GM18526 (cell line): ENCODE measurements around the gene RUNX2.

ENCODE experiments used
- POLR2A ChIP-seq: IDR thresholded peaks from 3 replicates; pipeline ENCODE4 v1.6.1; 2011; ENCODE audit not compliant: insufficient read length; ENCODE audit errors: extremely low read depth

RUNX2 gene

DNA sequence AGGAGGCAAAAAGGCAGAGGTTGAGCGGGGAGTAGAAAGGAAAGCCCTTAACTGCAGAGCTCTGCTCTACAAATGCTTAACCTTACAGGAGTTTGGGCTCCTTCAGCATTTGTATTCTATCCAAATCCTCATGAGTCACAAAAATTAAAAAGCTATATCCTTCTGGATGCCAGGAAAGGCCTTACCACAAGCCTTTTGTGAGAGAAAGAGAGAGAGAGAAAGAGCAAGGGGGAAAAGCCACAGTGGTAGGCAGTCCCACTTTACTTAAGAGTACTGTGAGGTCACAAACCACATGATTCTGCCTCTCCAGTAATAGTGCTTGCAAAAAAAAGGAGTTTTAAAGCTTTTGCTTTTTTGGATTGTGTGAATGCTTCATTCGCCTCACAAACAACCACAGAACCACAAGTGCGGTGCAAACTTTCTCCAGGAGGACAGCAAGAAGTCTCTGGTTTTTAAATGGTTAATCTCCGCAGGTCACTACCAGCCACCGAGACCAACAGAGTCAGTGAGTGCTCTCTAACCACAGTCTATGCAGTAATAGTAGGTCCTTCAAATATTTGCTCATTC lies at the start of gene RUNX2:
Gene RUNX2, plus strand, starts transcription at position 375 of the 567 bp plus-strand sequence. CDS start 397 bp downstream, outside the sequence.
- no peak for TF ChIP-seq POLR2A

DNA sequence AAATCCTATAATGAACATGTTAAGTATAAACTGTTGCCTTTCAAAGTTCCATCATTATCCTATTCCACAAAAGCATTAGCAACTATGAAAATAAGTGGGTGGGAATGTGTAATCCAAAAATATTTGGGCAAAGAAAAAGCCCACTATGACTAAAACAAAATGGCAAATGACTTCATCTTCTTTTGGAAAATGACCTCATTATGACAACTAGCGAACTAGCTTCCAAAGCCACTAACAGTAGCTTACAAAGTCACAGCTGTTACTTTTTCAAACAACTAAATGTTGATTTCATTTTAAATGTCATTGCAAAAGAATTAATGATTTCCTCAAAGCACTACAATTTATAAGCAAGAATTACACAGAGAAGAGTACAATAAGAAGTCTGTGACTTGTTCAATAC lies 49.8 kb upstream of the RUNX2 start:
- no peak for TF ChIP-seq POLR2A

DNA sequence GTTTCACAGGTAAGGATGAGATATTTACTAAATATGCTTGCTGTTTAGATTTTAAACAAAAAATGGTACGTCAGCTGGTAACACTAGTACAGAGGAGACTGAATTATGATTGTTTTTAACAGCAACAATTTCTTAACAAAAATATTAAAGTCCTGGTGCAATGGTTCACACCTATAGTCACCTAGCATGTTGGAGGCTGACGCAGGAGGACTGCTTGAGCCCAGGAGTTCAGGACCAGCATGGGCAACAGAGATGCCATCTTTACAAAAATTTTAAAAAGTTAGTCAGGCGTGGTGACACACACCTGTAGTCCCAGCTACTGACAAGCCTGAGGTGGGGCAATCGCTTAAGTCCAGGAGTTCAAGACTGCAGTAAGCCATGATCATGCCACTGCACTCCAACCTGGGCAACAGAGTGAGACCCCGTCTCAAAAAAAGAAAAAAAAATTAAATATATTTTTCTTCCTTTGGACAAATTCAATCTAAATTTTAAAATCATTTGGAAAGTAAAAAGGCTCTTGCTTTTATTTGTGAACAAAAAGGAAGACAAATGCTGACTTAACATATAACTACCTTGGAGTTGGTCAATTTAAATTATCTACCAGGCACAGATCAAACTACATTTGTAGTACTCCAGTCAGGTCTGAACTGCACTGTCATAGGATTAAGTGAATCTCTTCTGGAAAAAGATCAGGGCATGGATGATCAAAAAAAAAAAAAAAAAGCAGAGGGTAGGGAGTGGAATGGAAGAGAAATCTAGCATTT lies 38.2 kb upstream of the RUNX2 start:
- TF ChIP-seq POLR2A, result no peak

DNA sequence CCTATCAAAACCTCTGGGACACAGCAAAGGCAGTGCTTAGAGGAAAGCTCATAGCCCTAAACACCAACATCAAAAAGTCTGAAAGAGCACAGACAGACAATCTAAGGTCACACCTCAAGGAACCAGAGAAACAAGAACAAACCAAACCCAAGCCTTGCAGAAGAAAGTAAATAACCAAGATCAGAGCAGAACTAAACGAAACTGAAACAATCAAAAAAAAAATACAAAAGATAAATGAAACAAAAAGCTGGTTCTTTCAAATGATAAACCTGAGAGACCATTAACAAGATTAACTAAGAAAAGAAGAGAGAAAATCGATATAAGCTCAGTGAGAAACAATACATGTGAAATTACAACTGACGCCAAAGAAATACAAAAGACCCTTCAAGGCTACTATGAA lies 34.8 kb upstream of the RUNX2 start:
- TF ChIP-seq POLR2A, result no peak

DNA sequence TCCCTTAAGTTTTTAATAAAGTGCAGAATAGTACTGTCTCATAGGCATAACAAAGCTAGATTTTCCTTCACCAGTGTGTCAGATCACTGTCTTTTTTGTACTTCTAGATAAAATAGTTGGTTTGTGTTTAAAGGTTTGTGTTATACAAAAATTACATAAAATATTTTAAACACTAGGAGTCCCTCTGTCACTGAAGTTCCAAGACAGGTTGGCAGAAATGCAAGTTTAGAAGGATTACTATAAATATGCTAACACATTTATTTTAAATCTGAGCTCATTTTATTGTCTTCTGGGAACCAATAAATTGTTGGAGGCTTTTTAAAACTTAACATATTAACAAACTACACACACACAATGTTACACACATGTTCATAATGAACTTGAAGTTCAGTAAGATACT lies 30.8 kb upstream of the RUNX2 start:
- TF ChIP-seq POLR2A, result no peak

DNA sequence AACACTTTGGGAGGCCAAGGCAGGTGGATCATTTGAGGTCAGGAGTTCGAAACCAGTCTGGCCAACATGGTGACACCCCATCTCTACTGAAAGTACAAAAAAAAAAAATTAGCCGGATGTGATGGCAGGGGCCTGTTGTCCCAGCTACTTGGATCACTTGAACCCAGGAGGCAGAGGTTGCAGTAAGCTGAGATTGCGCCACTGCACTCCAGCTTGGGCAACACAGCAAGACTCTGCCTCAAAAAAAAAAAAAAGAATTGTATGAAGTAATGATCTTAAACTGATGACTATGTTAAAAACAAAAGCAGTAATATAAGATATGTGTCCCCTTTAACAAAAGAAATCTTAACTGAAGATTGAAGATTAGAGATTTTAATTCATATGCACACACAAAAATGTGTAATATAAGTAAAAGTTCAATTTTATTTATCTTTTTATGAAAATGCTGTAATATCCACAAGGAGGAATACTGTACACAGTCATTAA lies 29.0 kb upstream of the RUNX2 start:
- TF ChIP-seq POLR2A, result no peak

DNA sequence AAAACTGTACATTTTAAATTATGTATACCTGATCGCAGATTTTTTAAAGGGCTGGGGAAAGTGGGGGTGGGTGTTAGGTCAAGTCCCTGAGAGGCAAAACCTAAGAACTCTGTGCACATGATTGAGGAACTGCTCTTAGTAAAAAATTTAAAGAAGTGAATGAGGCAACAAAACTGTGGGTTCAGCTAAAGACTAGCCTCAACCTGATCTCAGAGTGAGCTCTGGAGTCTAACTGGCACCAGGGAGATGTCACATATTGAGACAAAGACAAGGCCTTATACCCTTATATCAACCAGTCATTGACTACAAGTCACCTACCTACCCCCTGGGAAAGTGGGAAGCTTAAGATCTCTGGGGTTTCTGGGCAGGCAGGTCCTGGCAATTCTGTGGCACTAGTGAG lies 27.4 kb upstream of the RUNX2 start:
- no peak for TF ChIP-seq POLR2A

DNA sequence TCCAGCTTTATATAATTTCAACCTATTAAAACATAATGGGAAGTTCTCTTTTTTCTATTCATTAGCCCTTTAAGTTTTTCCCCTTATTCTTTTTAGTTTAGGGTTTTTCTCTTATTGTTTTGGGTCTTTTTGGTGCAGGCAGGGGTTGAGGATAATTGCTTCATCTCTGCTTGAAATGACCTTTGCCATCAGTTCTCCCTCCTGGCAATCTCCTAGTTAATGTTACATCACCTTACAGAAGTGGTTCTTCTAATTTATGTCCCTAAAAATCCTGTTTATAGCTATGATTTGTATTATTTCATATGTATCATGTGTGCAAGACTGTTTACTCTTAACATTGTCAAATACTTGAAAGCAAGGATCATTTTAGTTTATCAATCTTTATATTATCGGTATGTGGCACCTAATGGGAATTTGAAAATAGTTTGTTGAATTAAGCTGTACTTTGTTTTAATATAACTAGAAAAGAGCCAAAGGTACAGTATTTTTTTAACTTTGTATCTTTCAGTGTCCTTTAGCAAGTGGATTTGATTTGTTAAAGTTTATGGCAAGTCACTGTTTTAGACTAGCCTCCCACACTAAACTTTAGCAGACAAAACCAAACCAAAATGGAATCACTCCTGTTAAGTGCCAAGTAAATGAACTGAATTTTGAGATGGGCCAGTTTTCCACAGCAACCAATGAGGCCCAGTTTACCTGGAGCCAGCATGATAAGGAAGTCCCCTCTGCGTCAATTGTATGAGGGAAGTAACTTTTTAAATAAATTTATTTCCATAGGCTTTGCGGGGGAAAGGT lies 26.6 kb upstream of the RUNX2 start:
- no peak for TF ChIP-seq POLR2A

DNA sequence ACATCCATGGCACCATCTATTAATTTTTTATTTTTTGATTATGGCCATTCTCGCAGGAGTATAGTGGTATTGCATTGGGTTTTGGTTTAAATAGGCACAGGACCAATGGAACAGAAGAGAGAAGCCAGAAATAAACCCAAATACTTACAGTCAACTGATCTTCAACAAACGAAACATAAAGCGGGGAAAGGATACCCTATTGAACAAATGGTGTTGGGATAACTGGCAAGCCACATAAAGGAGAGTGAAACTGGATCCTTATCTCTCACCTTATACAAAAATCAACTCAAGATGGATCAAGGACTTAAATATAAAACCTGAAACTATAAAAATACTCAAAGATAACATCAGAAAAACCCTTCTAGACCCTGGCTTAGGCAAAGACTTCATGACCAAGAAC lies 25.3 kb upstream of the RUNX2 start:
- no peak for TF ChIP-seq POLR2A

DNA sequence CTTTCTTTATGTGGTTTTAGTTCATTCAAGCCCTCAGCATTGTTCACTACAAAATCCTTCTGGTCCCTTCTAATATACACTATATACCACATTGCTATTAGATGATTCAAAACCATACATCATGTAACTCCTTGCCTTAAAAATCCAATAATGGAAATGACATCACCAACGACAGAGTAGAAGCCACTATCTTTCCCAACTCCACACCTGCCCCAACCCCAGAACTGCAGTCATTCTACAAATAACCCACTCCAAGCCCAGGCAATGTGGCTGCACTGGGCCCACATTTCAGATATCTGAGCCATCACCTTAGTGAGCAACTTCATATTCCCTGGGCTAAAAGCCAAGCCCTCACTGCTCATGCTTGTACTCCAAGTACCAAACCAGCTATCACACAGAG lies 22.6 kb upstream of the RUNX2 start:
- no peak for TF ChIP-seq POLR2A

DNA sequence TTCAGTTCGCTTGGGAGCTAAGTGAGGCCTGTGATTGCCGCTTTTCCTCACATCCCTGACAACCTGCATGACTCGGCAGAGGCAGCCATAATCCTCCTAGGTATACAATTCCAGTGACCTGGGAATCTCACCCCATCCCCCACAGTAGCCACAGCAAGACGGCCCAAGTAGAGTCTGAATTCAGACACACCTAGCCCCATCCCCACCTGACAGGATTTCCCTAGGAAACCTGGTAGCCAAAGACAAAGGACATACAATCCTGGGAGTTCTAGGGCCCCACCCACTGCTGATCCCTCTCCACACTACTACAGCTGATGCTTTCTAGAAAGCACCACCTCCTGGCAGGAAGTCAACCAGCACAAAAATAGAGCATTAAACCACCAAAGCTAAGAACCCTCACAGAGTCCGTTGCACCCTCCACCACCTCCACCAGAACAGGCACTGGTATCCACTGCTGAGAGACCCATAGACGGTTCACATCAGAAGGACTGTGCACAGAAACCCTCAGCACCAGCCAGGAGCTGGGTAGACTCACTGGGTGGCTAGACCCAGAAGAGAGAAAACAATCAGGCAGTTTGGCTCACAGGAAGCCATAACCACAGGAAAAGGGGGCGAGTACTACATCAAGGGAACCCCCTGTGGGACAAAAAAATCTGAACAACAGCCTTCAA lies 17.9 kb upstream of the RUNX2 start:
- TF ChIP-seq POLR2A, result no peak

DNA sequence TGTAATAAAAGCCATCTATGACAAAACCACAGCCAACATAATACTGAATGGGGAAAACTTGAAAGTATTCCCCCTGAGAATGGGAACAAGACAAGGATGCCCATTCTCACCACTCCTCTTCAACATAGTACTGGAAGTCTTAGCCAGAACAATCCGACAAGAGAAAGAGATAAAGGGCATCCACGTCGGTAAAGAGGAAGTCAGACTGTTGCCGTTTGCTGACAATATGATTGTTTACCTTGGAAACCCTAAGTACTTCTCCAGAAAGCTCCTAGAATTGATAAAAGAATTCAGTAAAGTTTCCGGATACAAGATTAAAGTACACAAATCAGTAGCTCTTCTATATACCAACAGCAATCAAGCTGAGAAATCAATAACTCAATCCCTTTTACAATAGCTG lies 14.0 kb upstream of the RUNX2 start:
- no peak for TF ChIP-seq POLR2A

DNA sequence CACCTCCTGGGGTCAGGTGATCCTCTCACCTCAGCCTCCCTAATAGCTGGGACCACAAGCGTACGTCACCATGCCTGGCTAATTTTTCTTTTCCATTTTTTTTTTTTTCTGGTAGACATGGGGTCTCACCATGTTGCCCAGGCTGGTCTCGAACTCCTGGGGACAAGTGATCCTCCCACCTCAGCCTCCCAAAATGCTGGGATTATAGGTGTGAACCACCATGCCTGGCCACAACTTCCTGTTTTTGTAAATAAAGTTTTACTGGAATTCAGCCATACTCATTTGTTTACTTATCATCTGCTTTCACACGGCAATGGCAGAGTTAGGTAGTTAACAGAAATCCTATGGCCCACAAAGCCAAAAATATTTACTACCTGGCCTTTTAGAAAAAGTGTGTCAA lies 7.8 kb upstream of the RUNX2 start:
- no peak for TF ChIP-seq POLR2A

DNA sequence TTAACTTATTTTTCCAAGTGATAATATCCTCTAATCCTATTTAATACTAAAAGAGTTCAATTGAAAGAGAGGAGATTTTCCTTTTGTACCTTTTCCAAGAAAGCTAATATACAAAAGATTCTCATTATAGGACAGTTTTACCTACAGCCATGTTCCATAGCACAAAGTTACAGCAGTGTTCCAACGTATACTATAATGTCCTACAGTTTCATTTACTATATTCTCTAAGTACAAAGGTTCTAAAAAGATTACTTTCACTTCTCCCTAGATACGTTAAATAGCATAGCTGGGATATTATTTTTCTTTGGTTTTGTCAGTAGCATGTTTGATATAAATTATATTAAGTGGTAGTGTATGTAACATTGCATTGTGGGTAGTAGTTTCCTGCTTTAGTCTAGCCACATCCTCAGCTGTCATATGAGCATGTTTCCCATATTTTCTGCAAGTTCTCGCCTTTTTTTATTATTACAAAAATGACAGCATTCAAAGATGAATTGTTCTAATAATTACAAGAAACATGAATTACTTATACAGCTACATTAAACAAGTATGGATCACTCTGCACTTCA lies 4.4 kb upstream of the RUNX2 start:
- no peak for TF ChIP-seq POLR2A

DNA sequence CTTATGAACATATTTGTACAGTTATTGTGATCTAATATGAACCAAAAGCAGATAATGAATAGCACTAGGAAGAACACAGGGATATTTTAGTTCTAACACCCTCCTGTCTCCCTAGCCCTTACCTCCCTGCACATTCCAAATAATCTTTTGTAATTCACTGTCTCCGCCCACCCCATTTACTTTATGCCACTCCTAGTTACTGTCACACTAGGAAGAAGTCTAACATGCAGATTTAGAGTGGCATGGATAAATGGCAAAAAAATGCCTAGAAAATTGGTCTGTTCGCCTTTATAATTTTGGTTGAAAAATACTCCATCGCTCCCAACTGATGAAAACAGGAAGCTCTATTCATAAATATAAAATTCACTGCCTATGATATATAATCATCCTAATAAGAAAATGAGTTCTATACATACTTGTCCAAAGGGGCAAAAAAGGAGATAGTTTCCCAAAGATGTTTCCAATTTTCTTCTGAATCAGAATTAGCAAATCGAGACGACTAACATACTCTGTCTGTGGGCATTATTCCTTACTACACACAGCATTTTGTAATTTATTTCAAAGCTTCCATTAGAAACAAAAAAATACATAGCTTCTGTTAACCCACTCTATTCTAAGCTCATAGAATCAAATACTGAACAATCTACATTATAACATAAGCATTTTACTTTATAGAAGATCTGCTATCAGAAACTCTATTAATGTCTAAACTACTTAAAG lies 1.3 kb upstream of the RUNX2 start:
- TF ChIP-seq POLR2A, result no peak

DNA sequence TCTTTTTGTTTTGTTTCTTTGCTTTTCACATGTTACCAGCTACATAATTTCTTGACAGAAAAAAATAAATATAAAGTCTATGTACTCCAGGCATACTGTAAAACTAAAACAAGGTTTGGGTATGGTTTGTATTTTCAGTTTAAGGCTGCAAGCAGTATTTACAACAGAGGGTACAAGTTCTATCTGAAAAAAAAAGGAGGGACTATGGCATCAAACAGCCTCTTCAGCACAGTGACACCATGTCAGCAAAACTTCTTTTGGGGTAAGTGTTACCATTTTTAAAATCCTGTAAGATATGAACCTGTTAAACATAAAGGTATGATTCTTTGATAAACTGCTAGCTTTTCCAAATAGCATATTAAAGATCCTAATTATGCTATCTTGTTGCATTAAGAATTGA lies 393 bp downstream of the RUNX2 start:
- no peak for TF ChIP-seq POLR2A
